HEK293T (cell line): ENCODE results near the gene GATA2.

Experiments
- ARNT ChIP-seq: fragments of 450-650 bp; IDR thresholded peaks from 2 replicates; pipeline ENCODE4 v1.6.1; 2017; ENCODE audit warnings: mild to moderate bottlenecking
- BHLHE40 ChIP-seq: fragments of 450-650 bp; IDR thresholded peaks from 2 replicates; pipeline ENCODE4 v1.6.1; 2016; ENCODE audit warnings: mild to moderate bottlenecking, moderate library complexity, borderline replicate concordance
- FOXA1 ChIP-seq: fragments of 450-650 bp; IDR thresholded peaks from 2 replicates; pipeline ENCODE4 v1.6.1; 2016; ENCODE audit warnings: mild to moderate bottlenecking
- FOXK2 ChIP-seq: fragments of 450-650 bp; IDR thresholded peaks from 2 replicates; pipeline ENCODE4 v1.6.1; 2016; ENCODE audit warnings: mild to moderate bottlenecking
- FOXM1 ChIP-seq: fragments of 450-650 bp; IDR thresholded peaks from 2 replicates; pipeline ENCODE4 v1.6.1; 2017; ENCODE audit warnings: mild to moderate bottlenecking, borderline replicate concordance
- HDGF ChIP-seq: fragments of 450-650 bp; IDR thresholded peaks from 2 replicates; pipeline ENCODE4 v1.6.1; 2017; ENCODE audit warnings: antibody characterized with exemption, borderline replicate concordance
- L3MBTL2 ChIP-seq: fragments of 450-650 bp; conservative IDR thresholded peaks from 2 replicates; pipeline ENCODE4 v1.6.1; 2016; ENCODE audit warnings: mild to moderate bottlenecking
- LEF1 ChIP-seq: fragments of 450-650 bp; IDR thresholded peaks from 2 replicates; pipeline ENCODE4 v1.6.1; 2017; ENCODE audit warnings: mild to moderate bottlenecking, borderline replicate concordance
- NFRKB ChIP-seq: fragments of 450-650 bp; IDR thresholded peaks from 2 replicates; pipeline ENCODE4 v1.6.1; 2016; ENCODE audit warnings: mild to moderate bottlenecking, moderate library complexity
- PKNOX1 ChIP-seq: fragments of 450-650 bp; IDR thresholded peaks from 2 replicates; pipeline ENCODE4 v1.6.1; 2016
- SP1 ChIP-seq: fragments of 450-650 bp; IDR thresholded peaks from 2 replicates; pipeline ENCODE4 v1.6.1; 2017
- SUZ12 ChIP-seq: fragments of 450-650 bp; IDR thresholded peaks from 2 replicates; pipeline ENCODE4 v1.6.1; 2016; ENCODE audit warnings: mild to moderate bottlenecking
- TARDBP ChIP-seq: fragments of 450-650 bp; IDR thresholded peaks from 2 replicates; pipeline ENCODE4 v1.6.1; 2016
- ZNF384 ChIP-seq: fragments of 450-650 bp; IDR thresholded peaks from 2 replicates; pipeline ENCODE4 v1.6.1; 2016

DNA sequence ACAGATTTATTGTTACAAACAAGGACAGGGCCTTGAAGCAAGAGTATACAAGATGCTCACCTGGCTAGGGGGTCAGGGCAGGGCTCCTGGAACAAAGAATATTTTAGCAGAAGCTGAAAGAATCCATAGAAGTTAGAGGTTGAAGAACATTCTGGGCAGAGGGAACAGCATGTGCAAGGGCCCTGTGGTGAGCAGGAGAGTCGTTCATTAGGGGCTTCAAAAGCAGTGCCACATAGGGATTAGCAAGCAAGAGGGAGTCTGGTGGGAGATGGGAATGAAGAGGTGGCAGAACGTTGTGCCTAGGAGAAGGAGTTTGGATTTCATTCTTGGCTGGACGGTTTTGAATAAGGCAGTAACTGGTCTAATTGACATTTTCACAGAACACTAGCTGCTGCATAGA lies 49.2 kb downstream of the GATA2 start:
- TF ChIP-seq BHLHE40 (no peak), LEF1 (no peak), PKNOX1 (no peak), ZNF384 (no peak), SP1 (no peak), SUZ12 (no peak), FOXA1 (no peak), FOXK2 (no peak), TARDBP (no peak), ARNT (no peak), HDGF (no peak), NFRKB (no peak), FOXM1 (no peak), L3MBTL2 (no peak)
